ENCODE results near the gene RABGAP1L. TPM values are rescaled to one million over a fixed set of nuclear protein-coding genes. Genes with fewer than 3 reads are reported as not detected.

Gene RABGAP1L
- total and polyA plus RNA-seq, 12 donors: 13.0 to 167 (median 109) TPM

DNA sequence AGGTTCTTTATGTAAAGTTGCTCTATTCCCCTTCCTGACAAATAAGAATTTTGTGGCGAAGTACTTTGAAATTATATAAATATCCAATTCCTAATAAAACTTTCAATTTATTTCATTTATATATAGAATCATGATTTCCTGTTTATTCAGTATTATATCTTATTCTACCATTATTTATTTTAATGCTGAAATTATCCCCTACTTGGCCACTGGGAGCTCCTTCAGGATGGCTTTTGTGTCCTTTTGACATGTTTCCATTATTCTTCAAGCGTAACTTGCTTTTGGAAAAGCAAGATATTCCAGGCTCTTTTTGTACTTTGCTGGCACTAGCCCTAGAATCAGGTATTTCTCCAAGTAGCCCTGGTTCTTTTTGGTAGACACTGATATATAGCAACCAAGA is 773.3 kb downstream of the RABGAP1L start:
- Histone ChIP-seq H3K27ac (no peak overlapping the region), H3K4me1 (peaks cover 0 to 4% (median 0%) of the 10 kb centered on the region in 9 donors), H3K27me3 (no peaks in the 10 kb centered on the region), H3K9me3 (no peaks in the 10 kb centered on the region), H3K4me3 (no peak overlapping the region), H3K36me3 (no peaks in the 10 kb centered on the region)
- ATAC-seq (no peak), DNase-seq (no peak)
- TF ChIP-seq, protein P1, sequence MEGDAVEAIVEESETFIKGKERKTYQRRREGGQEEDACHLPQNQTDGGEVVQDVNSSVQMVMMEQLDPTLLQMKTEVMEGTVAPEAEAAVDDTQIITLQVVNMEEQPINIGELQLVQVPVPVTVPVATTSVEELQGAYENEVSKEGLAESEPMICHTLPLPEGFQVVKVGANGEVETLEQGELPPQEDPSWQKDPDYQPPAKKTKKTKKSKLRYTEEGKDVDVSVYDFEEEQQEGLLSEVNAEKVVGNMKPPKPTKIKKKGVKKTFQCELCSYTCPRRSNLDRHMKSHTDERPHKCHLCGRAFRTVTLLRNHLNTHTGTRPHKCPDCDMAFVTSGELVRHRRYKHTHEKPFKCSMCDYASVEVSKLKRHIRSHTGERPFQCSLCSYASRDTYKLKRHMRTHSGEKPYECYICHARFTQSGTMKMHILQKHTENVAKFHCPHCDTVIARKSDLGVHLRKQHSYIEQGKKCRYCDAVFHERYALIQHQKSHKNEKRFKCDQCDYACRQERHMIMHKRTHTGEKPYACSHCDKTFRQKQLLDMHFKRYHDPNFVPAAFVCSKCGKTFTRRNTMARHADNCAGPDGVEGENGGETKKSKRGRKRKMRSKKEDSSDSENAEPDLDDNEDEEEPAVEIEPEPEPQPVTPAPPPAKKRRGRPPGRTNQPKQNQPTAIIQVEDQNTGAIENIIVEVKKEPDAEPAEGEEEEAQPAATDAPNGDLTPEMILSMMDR (IDR thresholded peaks at IDR 0.05): no peak
- 95 to 97% methylated on average over 2 of the region's 2 CpGs for WGBS, 2 donors
- intact Hi-C loops (cut with DNase I): no loop called here

DNA sequence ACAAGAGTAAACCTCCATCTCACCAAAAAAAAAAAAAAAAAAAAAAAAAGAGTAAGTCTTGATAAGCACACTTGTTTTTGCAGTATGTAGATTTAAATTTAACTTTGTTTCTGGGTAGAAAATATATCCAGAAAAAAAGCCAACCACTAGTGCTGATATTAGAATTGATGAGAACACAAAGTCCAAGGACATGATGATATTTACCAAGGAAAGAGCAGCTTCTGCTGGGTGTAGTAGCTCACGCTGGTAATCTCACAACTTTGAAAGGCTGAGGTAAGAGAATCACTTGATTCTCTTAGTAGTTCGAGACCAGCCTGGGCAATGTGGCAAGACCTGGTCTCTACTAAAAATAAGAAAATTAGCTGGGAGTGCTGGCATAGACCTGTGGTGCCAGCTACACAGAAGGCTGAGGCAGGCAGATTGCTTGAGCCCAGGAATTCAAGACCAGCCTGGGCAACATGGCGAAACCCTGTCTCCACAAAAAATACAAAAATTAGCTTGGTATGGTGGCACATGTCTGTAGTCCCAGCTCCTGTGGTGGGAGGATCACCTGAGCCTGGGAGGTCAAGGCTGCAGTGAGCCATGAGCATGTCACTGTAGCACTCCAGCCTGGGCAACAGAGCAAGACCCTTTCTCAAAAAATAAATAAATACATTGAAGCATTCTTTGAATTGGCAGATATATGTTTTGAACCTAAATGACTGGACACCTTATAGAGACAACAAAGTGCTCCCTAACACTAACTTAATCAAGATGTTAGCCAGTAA is 776.8 kb downstream of the RABGAP1L start:
- Histone ChIP-seq H3K27me3 (no peaks in the 10 kb centered on the region), H3K4me1 (peaks cover 0 to 20% (median 0%) of the 10 kb centered on the region in 9 donors), H3K27ac (no peak overlapping the region), H3K4me3 (no peak overlapping the region), H3K36me3 (no peaks in the 10 kb centered on the region), H3K9me3 (no peaks in the 10 kb centered on the region)
- WGBS, 2 donors: 89 to 99% methylated on average over 3 of the region's 3 CpGs
- DNase-seq (no peak), ATAC-seq (no peak)
- TF ChIP-seq, protein P1 (IDR thresholded peaks at IDR 0.05): no peak
- intact Hi-C loops (cut with DNase I): no loop called here

DNA sequence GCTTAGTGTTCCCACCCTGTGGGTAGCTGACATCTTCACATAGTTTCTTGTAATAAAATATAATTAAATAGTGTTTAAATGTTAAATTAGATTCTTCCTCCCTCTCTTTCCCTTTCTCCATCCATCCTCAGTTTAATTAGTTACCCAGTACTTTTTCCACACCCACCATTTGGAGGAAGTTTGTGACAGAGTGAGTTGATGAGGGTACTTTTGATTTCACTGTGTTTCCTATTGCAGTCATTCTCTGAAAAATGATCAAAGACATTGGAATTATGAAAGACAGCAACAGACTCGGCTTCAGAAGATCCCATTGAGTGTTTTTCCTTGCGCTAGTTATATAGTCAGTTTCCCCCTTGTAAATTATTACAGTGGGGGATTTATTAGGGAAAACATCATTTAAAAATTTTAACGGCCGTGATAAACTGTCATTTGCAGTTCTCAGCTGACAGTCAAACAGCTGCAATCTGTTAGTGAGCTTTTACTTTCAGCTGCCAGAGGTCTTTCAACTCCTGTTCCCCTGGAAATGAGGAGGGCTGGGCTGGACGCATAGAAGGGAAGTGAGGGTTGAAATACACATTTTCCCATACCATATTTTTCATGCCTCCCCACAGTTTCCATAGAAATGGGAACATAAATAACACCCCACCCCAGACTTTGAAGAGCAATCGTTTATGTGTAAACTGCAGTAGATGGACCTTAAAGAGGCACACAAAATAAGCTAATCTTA is 779.1 kb downstream of the RABGAP1L start:
- H3K27me3 ChIP-seq: no peaks in the 10 kb centered on the region
- H3K27ac ChIP-seq: peak overlapping the region in 2 of 10 donors; percentile 0 to 40
- no peaks in the 10 kb centered on the region for H3K9me3 ChIP-seq
- peak overlapping the region in 1 of 10 donors; percentile 32 for H3K4me3 ChIP-seq
- peak in 4 of 8 donors; percentile 29 to 57 (median 50) for ATAC-seq
- H3K36me3 ChIP-seq: no peaks in the 10 kb centered on the region
- no peak for DNase-seq
- intact Hi-C loops (cut with DNase I): no loop called here
- 47 to 48% methylated on average over 6 of the region's 6 CpGs for WGBS, 2 donors
- peaks cover 0 to 38% (median 0%) of the 10 kb centered on the region in 9 donors for H3K4me1 ChIP-seq
- TF ChIP-seq, protein P1 (IDR thresholded peaks at IDR 0.05): no peak

DNA sequence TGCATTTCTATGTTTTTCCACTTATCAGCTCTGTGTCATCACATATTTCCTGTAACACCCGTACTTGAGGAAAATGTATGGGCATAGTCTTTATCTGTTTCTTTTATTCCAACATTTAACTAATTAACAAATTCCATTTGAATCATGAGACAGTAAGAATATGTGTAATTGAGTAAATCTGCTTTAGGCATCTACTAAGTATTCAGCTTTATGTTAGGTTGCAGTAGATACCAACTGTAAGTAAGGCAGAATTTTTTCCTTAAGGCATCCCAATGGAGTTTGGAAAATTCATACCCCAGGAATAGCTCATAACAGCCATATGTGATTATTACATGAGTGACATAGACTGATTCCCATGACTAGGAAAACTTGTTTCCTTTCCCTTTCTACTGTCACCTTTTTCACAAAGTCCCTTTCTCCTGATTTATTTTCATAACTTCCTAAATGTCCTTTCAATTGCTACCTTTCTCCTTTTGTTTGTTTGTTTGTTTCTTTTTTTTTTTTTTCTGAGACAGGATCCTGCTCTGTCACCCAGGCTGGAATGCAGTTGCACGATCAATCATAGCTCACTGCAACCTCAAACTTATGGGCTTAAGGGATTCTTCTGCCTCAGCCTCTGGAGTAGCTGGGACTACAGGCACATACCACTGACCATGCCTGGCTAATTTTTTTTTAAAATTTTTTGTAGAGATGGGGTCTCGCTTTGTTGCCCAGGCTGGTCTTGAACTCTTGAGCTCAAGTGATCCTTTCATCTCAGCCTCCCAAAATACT is 780.6 kb downstream of the RABGAP1L start:
- intact Hi-C loops (cut with DNase I): no loop called here
- DNase-seq (no peak), ATAC-seq (no peak)
- Histone ChIP-seq H3K4me3 (no peak overlapping the region), H3K27ac (no peak overlapping the region), H3K36me3 (no peaks in the 10 kb centered on the region), H3K27me3 (no peaks in the 10 kb centered on the region), H3K4me1 (peaks cover 0 to 38% (median 0%) of the 10 kb centered on the region in 9 donors), H3K9me3 (no peaks in the 10 kb centered on the region)
- TF ChIP-seq, protein P1 (IDR thresholded peaks at IDR 0.05): no peak
- WGBS, 2 donors: 90 to 91% methylated on average over 3 of the region's 3 CpGs
